Muscle layer of duodenum (tissue), 2 donors: Measurements from ENCODE around the gene RPP25L.

Source experiments
- H3K27ac ChIP-seq: one replicate; pipeline ENCODE4 v1.7.0; 2013; ENCODE audit warnings: mild to moderate bottlenecking, low read length
- H3K27me3 ChIP-seq: one replicate; pipeline ENCODE4 v1.7.0; 2013; ENCODE audit warnings: low read depth, mild to moderate bottlenecking, control low read depth, low read length
- H3K36me3 ChIP-seq, 2 donors: one replicate each; pipeline ENCODE4 v1.7.0; 2013; ENCODE audit warnings: low read length in 2 of 2, control low read depth in 1 of 2, mild to moderate bottlenecking in 1 of 2; ENCODE audit not compliant: insufficient read depth in 2 of 2, control insufficient read depth in 1 of 2
- H3K4me1 ChIP-seq, 2 donors: one replicate each; pipeline ENCODE4 v1.7.0; 2013; ENCODE audit warnings: low read length in 2 of 2, mild to moderate bottlenecking in 2 of 2, control low read depth in 1 of 2, moderate library complexity in 1 of 2; ENCODE audit not compliant: insufficient read depth in 2 of 2, control insufficient read depth in 1 of 2
- H3K4me3 ChIP-seq, 2 donors: one replicate each; pipeline ENCODE4 v1.7.0; 2013; ENCODE audit warnings: low read length in 2 of 2, low read depth in 1 of 2, mild to moderate bottlenecking in 1 of 2
- H3K9me3 ChIP-seq, 2 donors: one replicate each; pipeline ENCODE4 v1.7.0; 2013; ENCODE audit warnings: low read length in 2 of 2, control low read depth in 1 of 2, mild to moderate bottlenecking in 1 of 2; ENCODE audit not compliant: control insufficient read depth in 1 of 2
- donor health status: healthy.

Gene RPP25L

DNA sequence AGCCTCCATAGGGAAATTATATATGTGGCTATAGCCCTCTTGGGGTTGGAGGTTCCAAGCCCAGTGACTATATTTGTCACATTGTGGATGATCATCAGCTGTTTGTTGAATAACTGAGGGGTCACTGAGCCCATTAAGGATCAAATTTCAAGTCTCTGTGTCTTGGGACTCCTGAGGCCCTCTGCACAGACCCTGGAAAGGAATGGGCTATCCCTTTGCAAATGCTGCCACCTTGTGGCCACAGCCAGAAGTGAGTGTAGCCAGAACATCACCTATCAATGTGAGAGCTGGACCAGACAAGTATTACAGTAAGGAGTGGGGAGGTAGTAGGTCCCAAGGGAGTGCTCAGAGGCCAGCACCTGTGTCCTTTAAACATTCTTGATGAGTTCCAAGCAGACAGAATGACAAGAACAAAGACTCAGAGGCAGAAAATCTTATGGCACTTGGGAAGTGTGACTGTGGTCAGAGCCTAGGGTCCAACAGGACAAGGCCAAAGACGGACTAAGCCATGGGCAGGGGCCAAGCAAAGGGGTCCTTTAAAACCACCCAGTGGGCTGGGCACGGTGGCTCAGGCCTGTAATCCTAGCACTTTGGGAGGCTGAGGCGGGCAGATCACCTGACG is 8.2 kb downstream of the RPP25L start:
- Histone ChIP-seq H3K4me3 (no peak overlapping the region), H3K4me1 (no peaks in the 10 kb centered on the region), H3K27me3 (no peaks in the 10 kb centered on the region)

DNA sequence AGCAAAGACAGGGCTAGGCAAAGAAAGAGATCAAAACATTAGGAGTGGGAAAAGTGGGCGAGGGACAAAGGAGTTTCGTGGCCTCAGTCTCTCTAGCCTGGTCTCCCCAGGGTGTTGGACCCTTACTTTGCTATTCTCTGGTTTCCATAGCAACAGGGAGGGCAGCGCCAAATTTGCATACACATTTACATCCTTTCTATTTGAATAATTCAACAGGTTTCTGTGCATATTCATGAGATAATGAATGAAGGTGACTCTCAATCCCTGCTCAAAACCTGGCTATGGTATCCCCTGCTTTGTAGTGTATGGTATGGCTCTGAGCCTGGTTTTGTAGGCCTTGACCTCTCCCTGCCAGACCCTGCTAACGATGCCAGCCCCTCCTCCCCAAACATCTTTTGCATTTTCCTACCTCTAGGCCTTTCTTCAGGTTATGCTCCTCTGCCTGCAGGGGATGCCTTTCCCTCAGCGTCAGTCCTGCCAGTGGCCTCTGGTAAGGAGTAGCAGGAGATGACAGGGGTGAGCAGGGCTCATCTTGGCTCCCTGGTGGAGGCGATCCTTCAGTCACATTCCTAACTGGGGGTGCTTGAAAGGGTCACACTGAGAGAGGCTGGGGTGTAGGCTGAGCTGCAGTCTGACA is 9.8 kb downstream of the RPP25L start:
- Histone ChIP-seq H3K27ac (no peak overlapping the region), H3K36me3 (no peaks in the 10 kb centered on the region), H3K4me3 (no peak overlapping the region), H3K27me3 (no peaks in the 10 kb centered on the region), H3K4me1 (no peaks in the 10 kb centered on the region), H3K9me3 (no peaks in the 10 kb centered on the region)

More for the DNA sequence above, 8.2 kb downstream of the RPP25L start:
- Histone ChIP-seq H3K27ac (no peak overlapping the region), H3K9me3 (no peaks in the 10 kb centered on the region), H3K36me3 (no peaks in the 10 kb centered on the region)

DNA sequence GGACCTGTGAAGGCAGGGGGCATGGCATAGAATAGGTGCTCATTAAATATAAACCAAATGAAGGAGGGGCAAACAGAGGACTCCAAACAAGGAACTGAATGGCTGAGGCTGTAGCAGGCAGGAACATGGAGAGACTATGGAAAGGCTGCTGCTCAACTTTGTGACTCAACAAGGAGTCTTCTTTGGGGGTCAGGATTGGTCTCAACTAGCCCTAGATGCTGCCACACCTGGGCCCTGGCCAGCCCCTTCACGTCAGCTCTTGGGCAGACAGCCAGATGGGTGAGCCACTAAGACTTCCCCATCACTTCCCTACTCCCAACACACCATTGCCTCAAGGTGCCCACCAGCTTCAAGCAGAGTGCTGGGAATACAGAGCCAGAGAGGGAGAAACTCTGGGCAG is 11.0 kb downstream of the RPP25L start:
- Histone ChIP-seq H3K4me1 (no peaks in the 10 kb centered on the region), H3K27ac (no peak overlapping the region), H3K36me3 (no peaks in the 10 kb centered on the region), H3K9me3 (no peaks in the 10 kb centered on the region), H3K4me3 (no peak overlapping the region), H3K27me3 (no peaks in the 10 kb centered on the region)

DNA sequence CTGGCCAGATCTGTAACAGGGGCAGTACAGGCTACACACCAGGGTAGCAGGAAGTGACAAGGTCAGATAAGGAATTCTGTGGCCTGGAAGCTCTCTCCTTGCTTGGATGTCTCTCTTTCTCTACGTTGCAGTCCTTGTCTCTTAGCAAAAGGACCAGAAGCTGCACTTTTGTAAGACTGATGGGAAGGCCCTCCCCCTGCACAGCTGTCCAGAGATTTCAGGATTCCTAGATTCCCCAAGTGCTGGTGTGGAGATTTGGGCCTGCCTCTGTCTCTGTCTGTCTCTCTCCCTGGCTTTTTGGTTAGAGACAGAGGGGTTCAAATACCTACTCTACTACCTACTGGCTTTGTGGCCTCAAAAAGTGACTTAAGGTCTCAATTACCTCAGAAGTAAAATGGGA is 12.4 kb downstream of the RPP25L start:
- H3K27me3 ChIP-seq: no peaks in the 10 kb centered on the region
- H3K4me1 ChIP-seq: no peaks in the 10 kb centered on the region
- H3K9me3 ChIP-seq: no peaks in the 10 kb centered on the region
- no peak overlapping the region for H3K27ac ChIP-seq
- no peak overlapping the region for H3K4me3 ChIP-seq
- no peaks in the 10 kb centered on the region for H3K36me3 ChIP-seq

DNA sequence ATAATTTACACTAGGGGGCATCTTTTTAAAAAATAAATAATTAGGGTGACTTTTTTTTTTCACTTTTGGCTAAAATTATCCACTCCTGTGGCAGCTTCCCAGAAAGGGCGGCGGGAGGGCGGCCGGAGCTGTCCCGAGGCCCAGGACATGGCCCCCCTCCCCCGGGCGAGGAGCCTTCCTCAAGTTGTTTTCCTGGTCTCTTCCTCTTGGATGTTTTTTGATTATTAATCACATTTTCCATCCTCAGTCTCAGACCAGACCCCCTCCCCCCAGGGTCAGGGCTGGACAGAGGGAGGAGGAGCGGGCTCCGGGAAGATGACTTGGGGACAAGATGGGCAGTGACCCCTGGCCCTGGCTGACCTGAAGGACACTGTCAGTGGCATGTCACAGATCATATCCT is 17.7 kb downstream of the RPP25L start:
- H3K36me3 ChIP-seq: no peaks in the 10 kb centered on the region
- H3K27ac ChIP-seq: no peak overlapping the region
- no peak overlapping the region for H3K4me3 ChIP-seq
- peaks cover 0 to 39% of the 10 kb centered on the region in 2 donors for H3K4me1 ChIP-seq
- peaks cover 19% of the 10 kb centered on the region for H3K27me3 ChIP-seq
- no peaks in the 10 kb centered on the region for H3K9me3 ChIP-seq

DNA sequence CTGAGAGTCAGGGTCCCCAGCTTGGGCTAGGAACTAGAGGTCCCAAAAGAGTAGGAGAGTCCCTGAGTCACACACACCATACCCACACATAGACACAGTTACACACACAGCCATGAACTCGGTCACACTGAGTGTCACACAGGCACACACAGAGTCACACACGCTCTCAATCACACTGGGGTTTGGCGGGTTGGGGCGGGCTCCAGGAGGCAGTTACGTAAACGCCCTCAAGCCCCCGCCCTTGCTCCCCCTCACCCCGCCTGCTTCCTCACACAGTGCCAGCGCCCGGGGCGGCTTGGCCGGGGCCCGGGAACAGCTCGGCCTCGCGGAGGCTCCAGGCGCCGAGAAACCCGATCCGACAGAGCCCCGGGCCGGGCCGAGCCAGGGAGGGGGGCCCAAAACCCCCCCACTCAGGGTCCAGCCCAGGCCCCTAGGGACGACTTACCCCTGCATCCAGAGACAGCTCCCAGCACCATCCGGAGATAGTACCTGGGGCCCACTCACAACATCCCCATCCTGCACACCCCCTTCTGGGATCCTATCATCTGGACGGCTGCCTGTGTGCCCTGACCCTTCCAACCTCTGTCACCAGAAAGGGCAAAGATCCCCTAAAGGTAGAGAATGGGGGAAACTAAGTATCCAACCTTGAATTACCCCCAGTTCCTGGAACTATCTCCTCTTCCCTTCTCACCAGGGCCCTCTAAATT is 18.8 kb downstream of the RPP25L start:
- no peak overlapping the region for H3K4me3 ChIP-seq
- H3K36me3 ChIP-seq: no peaks in the 10 kb centered on the region
- no peak overlapping the region for H3K27ac ChIP-seq
- H3K9me3 ChIP-seq: no peaks in the 10 kb centered on the region
- H3K4me1 ChIP-seq: peaks cover 0 to 49% of the 10 kb centered on the region in 2 donors
- H3K27me3 ChIP-seq: peaks cover 29% of the 10 kb centered on the region

DNA sequence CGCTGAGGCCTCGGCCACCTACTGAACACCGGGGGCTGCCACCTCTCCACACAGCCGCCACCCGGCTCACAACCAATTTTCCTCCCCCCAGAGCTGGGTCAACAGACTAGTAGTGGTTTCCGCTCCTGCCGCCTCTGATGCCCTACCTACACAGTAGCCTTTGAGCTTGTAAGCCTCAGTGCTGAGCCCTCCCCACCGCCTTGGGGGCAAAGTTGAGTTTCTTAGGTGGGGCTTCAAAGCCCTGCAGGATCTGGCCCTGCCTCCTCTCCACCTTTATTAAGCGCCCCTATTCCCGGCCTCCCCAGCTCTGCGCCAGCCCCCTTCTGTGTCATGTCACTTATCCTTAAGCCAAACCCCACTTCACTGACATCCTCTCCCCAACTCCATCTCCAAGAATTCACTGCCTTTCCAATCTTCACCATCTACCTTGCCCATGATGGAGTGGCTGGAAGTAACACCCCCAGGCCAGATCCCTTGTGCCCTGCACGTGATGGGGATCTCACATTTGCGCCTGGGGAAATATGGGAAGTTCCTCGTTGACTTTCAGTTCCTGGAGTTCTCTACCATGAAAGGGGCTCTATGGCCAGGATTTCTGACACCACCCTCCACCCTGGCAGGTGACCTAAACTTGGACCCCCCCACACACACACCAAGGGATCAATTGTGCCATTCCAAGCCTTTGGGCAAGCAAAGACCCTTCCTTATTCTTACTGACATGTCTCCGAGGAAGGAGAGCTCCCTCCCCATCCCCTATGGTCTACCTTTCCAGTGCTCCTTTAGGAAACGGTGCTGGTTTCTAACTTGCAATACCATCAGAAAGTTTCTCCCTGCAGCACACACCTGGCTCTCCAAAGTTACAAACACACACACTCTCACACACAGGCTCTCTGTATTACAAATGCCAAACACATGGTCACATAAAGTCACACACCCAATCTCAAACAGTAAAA is 19.7 kb downstream of the RPP25L start:
- H3K36me3 ChIP-seq: no peaks in the 10 kb centered on the region
- no peaks in the 10 kb centered on the region for H3K9me3 ChIP-seq
- H3K4me3 ChIP-seq: no peak overlapping the region
- H3K27me3 ChIP-seq: peaks cover 38% of the 10 kb centered on the region
- H3K4me1 ChIP-seq: peaks cover 0 to 49% of the 10 kb centered on the region in 2 donors
- no peak overlapping the region for H3K27ac ChIP-seq

DNA sequence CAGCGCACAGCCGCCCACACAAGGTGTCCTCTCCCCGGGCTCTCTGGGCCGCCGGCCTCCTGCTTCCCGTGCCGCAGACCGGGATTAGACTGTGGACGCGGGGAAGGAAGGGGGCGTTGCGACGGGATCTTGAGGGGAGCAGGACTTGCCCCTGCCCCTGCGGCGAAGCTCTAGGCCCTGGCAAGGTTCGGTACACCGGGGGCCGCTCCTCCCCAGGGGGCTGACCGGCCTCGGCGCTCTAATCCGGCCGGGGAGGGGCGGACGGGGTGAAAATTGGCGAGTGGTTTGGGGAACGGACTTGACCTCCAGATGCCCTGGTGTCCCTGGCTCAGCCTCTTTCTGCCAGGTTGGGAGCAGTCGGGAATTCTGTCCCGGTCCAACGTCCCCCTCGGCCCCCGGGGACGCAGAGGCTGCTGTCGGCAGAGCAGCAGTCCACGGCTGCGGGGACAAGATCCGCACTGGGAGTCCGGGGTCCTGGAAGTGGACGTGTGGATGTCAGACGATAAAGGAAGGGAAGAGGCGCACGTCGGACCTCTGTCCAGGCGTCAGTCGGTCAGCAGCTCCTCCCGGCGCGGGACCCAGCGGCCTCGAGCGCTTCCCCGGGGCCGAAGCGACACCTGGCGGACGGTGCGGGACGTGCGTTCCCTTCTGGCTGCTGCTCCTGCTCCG is 20.5 kb downstream of the RPP25L start:
- H3K4me1 ChIP-seq: peaks cover 0 to 49% of the 10 kb centered on the region in 2 donors

DNA sequence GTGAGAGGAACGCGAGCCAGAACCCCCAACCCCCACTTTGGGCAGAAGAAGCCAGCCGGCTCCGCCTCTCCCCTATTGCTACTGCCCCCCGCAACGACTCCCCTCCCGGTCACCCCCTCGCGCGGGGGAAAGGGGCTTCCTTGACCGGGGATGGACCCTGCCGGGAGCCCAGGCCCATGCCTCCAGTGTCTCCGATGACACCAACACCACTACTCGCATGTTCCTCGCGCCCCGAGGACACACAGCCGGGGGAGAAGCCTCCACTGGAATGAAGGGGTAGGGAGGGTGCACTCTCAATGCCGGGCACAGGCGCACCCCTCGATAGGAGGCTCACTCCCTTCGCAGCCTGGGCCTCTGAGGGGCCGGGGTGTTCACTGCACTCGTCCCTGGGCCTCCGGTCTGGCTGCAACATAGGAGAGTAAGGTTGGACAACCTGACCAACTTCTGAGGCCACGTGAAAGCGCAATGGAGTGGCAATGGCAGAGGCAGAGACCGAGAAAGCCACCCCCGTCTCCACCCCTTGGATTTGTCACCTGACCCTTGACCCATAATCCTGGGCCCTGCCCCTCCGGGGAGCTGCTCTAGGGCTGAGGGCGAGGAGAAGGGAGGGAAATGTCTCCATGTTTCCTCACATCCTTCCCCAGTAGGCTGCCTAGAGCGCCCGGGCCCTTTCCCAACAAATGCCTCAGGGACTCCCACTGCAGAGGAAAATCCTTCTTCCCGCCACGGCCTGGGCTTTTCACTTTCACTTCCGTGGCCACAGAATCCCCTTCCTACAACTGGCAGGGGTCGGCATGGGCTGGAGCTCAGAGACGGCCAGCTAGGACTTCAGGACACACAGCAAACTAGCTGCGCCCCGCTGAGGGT is 21.3 kb downstream of the RPP25L start:
- Histone ChIP-seq H3K9me3 (no peaks in the 10 kb centered on the region), H3K27me3 (peaks cover 52% of the 10 kb centered on the region), H3K4me3 (peak overlapping the region; percentile 33 to 67), H3K4me1 (peaks cover 0 to 49% of the 10 kb centered on the region in 2 donors), H3K36me3 (no peaks in the 10 kb centered on the region), H3K27ac (no peak overlapping the region)

More for the DNA sequence above, 20.5 kb downstream of the RPP25L start:
- Histone ChIP-seq H3K4me3 (peak overlapping the region; percentile 33 to 67), H3K27ac (no peak overlapping the region), H3K36me3 (no peaks in the 10 kb centered on the region), H3K9me3 (no peaks in the 10 kb centered on the region), H3K27me3 (peaks cover 44% of the 10 kb centered on the region)
